Effector memory CD4-positive, alpha-beta T cell (primary cell): ENCODE data around the gene NPTX1.

Source experiments
- DNase-seq, 3 donors: peaks; one replicate each; pipeline ENCODE4 v3.0.0-alpha.2; 2020
- H3K27ac ChIP-seq: 2 replicates; pipeline ENCODE4 v1.7.0; 2013; ENCODE audit warnings: mild to moderate bottlenecking, low read length, moderate library complexity; ENCODE audit not compliant: insufficient read depth, poor library complexity, severe bottlenecking
- H3K27me3 ChIP-seq: replicated peaks from 2 replicates; pipeline ENCODE4 v1.7.0; 2013; ENCODE audit warnings: mild to moderate bottlenecking, low read length; ENCODE audit not compliant: insufficient read depth, control insufficient read depth, poor library complexity, severe bottlenecking
- H3K36me3 ChIP-seq: 2 replicates; pipeline ENCODE4 v1.7.0; 2013; ENCODE audit warnings: mild to moderate bottlenecking, low read length, moderate library complexity; ENCODE audit not compliant: control insufficient read depth, insufficient read depth
- H3K4me1 ChIP-seq: 2 replicates; pipeline ENCODE4 v1.7.0; 2013; ENCODE audit warnings: low read length, mild to moderate bottlenecking; ENCODE audit not compliant: control insufficient read depth, insufficient read depth, poor library complexity, severe bottlenecking
- H3K4me3 ChIP-seq: 2 replicates; pipeline ENCODE4 v1.7.0; 2013; ENCODE audit warnings: low read length, low read depth, mild to moderate bottlenecking; ENCODE audit not compliant: insufficient read depth, poor library complexity, severe bottlenecking
- H3K9me3 ChIP-seq: 2 replicates; pipeline ENCODE4 v1.7.0; 2013; ENCODE audit warnings: mild to moderate bottlenecking, low read length, moderate library complexity; ENCODE audit not compliant: control insufficient read depth

Gene NPTX1

GRCh38 chr17:80452173-80452915, 24.1 kb downstream of the NPTX1 start:
- Histone ChIP-seq H3K27me3 (no peaks in the 10 kb centered on the region), H3K9me3 (no peaks in the 10 kb centered on the region), H3K4me1 (peaks cover 11% of the 10 kb centered on the region), H3K27ac (no peak overlapping the region), H3K4me3 (no peak overlapping the region), H3K36me3 (no peaks in the 10 kb centered on the region)
- DNase-seq = no peak

DNA sequence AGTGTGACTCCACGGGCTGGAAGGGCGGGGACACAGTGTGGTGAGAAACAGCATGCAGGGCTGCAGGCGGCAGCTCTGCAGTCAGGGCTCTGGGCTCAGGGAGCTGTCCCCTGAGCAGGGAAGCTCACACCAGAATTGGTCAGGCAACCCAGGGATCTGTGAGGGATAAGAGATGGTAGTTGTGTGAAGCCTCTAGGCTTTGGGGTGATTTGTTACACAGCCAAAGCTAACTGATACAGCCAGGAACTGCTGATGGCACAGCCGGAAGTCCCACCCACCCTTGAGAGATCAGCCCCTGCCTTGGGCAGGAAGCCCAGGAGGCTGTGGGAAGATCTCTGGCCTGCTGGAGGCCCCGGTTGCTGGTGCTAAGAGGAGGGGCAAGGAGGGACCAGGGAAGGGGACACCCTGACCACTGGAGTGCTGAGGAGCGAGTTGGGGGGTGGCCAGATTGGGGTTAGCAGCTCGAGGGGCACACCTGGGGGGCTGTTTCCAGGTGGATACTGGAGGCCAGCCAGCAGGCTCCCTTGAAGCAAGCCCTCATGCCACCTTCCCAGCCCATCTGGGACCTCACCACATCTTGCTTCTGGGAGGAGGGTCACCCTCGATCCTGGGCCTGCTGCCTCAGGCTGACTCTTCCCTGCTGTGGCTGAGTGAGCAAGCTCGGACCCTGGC, 25.2 kb downstream of the NPTX1 start:
- Histone ChIP-seq H3K9me3 (no peaks in the 10 kb centered on the region), H3K4me1 (peaks cover 11% of the 10 kb centered on the region), H3K36me3 (no peaks in the 10 kb centered on the region), H3K27me3 (no peaks in the 10 kb centered on the region), H3K27ac (no peak overlapping the region), H3K4me3 (no peak overlapping the region)
- DNase-seq = no peak

DNA sequence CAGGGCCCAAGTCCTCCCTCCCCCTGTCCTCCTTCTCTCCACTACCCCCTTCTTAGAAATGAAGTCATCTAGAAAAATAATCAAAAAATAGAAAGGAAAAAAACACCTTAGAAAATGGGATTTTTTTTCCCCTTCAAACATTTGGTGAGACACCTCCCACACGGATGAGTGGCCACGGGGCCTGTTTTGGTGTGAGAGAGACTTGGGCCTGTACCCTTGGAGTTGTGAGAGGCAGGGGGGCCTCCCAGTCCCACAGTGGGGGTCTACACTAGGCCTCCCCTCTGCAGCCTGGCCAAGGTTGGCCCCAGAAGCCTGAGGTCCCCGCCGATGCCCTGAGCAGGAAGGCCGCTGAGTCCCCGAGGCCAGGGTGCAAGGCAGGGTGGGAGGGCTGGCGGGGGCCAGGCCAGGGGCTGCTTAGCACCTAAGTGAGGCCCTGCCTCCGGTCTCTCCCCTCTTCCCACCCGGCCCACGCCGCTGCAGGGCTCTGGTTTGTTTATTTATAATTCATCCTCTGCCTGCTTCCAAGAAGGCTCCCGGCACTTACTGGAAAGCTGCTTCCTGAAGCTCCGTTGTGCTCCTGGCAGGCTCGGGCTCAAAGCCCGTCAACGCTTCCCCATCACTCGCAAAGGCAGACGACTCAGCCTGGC, 26.4 kb downstream of the NPTX1 start:
- Histone ChIP-seq H3K27me3 (no peaks in the 10 kb centered on the region), H3K4me3 (no peak overlapping the region), H3K27ac (no peak overlapping the region), H3K36me3 (no peaks in the 10 kb centered on the region), H3K9me3 (no peaks in the 10 kb centered on the region), H3K4me1 (peaks cover 5% of the 10 kb centered on the region)
- no peak for DNase-seq

DNA sequence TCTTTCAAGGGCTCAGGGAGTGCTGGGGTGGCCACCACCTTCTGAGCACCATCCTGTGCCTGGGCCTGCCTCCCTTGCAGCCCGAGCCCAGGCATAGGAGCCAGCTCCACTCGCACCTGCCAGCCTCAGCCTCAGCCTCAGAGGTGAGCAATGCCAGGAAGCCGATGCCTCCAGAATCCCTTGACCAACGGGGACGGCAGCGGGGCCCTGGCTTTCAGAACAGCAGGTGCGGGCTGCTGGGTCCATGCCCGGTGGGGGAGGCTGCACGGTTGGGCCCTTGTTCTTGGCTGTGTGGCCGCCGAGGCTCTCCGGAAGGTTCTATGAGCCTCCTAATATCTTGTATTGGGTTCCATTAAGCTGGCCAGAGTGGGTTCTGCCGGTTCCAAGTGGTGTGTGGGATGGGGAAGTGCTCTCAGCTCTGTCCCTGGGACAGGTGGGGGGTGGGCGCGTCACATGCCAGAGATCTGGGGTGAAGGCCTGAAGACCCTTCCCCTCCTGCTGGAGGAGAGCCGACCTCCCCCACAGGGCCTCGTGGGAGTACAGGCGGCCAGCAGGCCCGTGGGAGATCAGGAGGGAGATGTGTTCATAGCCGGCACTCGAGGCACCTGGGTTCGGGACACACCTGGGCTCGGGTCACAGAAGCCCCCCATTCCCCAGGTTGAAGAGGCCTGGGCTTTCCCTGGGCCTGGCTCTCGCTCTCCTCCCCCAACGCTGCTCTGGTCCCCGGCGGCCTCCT, 27.0 kb downstream of the NPTX1 start:
- no peak for DNase-seq
- peaks cover 4% of the 10 kb centered on the region for H3K4me1 ChIP-seq
- H3K9me3 ChIP-seq = no peaks in the 10 kb centered on the region
- H3K27me3 ChIP-seq = no peaks in the 10 kb centered on the region
- H3K36me3 ChIP-seq = no peaks in the 10 kb centered on the region
- no peak overlapping the region for H3K27ac ChIP-seq
- H3K4me3 ChIP-seq = no peak overlapping the region

- H3K27ac ChIP-seq = no peak overlapping the region
- no peaks in the 10 kb centered on the region for H3K4me1 ChIP-seq
- no peaks in the 10 kb centered on the region for H3K36me3 ChIP-seq
- no peaks in the 10 kb centered on the region for H3K27me3 ChIP-seq
- H3K9me3 ChIP-seq = no peaks in the 10 kb centered on the region
- no peak for DNase-seq
- H3K4me3 ChIP-seq = no peak overlapping the region
These were observed 28.6 kb downstream of the NPTX1 start for GRCh38 chr17:80447790-80448189.

DNA sequence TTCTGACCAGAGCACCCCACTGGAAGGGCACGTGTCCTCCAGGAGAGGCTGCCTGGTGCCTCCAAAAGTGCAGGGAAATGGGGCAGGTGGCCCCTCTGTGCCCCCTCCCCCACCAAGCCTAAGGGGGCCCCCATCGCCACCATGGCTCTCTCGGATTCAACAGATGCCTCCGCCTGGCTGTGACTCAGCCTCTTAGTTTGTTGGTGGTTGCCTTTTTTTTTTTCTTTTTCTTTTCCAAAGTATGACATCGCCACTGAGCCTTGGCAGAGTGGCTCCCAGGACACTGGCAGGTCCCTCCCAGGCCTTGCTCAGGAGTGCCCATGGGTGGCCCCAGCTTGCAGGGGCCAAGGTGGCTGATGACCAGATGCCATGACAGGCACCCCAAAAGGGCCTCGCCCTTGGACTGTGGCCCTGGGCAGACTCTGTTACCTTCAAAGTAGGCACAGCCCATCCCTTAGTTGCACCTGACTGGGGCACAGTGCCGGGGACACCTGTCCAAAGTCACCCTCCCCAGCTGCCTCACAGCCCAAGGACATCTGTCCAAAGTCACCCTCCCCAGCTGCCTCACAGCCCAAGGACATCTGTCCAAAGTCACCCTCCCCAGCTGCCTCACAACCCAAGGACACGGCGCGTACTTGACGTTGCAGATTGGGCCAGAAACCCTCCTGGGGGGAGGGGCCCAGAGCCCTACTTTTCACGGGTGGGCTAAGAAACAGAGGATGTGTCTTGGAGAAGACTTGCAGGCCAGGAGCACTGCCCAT, 29.6 kb downstream of the NPTX1 start:
- DNase-seq = no peak
- Histone ChIP-seq H3K4me1 (no peaks in the 10 kb centered on the region), H3K27me3 (no peaks in the 10 kb centered on the region), H3K9me3 (no peaks in the 10 kb centered on the region), H3K36me3 (no peaks in the 10 kb centered on the region), H3K27ac (no peak overlapping the region), H3K4me3 (no peak overlapping the region)

GRCh38 chr17:80445726-80446110, 30.7 kb downstream of the NPTX1 start:
- Histone ChIP-seq H3K27ac (no peak overlapping the region), H3K36me3 (no peaks in the 10 kb centered on the region), H3K9me3 (no peaks in the 10 kb centered on the region), H3K4me1 (no peaks in the 10 kb centered on the region), H3K4me3 (no peak overlapping the region), H3K27me3 (no peaks in the 10 kb centered on the region)
- no peak for DNase-seq

DNA sequence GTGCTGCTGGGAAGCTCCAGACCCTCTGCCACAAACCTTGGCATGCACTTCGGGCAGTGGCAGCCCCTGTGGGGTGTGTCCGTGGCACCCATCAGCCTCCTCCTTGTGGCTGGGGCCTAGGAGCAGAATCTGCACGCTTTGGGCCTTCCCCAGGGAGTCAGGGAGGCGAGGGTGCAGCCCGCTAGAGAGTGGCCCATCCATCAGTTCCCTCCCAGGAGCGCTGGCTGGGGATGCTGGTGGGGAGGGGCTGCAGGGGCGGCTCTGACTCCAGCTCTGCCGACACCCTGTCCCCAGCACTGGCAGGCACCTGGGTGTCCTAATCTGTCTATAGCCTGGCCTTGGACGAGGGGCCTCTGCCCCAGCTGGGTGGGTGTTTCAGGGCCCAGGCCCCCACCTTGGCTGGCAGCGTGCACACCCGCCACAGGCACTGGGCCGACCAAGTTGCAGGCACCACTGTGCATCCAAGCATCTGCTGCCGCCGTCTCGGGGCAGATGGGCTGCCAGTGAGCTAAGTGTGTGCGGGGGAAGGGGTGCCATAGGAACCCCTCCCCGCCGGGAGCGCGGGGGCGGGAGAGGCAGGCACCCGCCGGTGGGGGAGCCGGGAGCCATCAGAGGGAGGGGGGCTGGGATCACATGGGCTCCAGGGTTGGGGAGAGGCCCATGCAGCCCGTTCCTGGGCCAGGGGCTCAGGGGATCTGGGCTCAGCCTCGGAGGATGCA, 31.2 kb downstream of the NPTX1 start:
- no peaks in the 10 kb centered on the region for H3K27me3 ChIP-seq
- no peak overlapping the region for H3K4me3 ChIP-seq
- no peak overlapping the region for H3K27ac ChIP-seq
- H3K9me3 ChIP-seq = no peaks in the 10 kb centered on the region
- DNase-seq = no peak
- H3K36me3 ChIP-seq = no peaks in the 10 kb centered on the region
- H3K4me1 ChIP-seq = no peaks in the 10 kb centered on the region

DNA sequence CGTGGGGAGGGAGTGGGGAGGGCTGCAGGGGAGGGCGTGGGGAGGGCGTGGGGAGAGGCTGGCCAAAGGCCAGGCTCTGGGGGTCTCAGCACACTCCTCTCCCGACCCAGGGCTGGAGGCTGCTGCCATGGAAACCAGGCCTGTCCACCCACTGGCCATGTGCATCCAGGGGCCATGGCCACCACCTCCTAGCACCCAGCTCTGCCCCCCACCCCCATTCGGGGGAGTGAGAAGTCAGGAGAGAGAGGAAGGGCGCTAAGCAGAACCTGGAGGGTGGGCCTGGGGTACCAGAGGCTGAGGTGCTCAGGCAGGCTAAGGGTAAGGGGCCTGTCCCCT, 31.8 kb downstream of the NPTX1 start:
- DNase-seq = no peak
- H3K27ac ChIP-seq = no peak overlapping the region
- H3K9me3 ChIP-seq = no peaks in the 10 kb centered on the region
- no peaks in the 10 kb centered on the region for H3K27me3 ChIP-seq
- no peaks in the 10 kb centered on the region for H3K4me1 ChIP-seq
- H3K4me3 ChIP-seq = no peak overlapping the region
- no peaks in the 10 kb centered on the region for H3K36me3 ChIP-seq
